ENCODE data around the gene OTUB2.

Gene OTUB2

GRCh38 chr14:94026173-94026888 is at the start of gene OTUB2:
Gene OTUB2, plus strand, starts transcription at chr14:94026340. Its CDS starts 198 bp downstream, at chr14:94026538.
- H2AFZ ChIP-seq (ENCODE audit: low read length, unreplicated experiment) = peak within 1 kb of the TSS; percentile 86
- no peaks in the 10 kb centered on the region for H3K4me1 ChIP-seq (ENCODE audit: control insufficient read depth, insufficient read depth, low read length, unreplicated experiment)
- no peak within 1 kb of the TSS for H3K27ac ChIP-seq (ENCODE audit: low read depth, low read length)
- no peaks in the 10 kb centered on the region for H3K79me2 ChIP-seq (ENCODE audit: control insufficient read depth, insufficient read depth, low read length, unreplicated experiment)
- H3K4me3 ChIP-seq (ENCODE audit: low read depth, low read length) = peak within 1 kb of the TSS; percentile 79
- H3K27me3 ChIP-seq (ENCODE audit: insufficient read depth, low read length) = no peaks in the 10 kb centered on the region
- no peaks in the 10 kb centered on the region for H3K36me3 ChIP-seq (ENCODE audit: insufficient read depth, low read length)

DNA sequence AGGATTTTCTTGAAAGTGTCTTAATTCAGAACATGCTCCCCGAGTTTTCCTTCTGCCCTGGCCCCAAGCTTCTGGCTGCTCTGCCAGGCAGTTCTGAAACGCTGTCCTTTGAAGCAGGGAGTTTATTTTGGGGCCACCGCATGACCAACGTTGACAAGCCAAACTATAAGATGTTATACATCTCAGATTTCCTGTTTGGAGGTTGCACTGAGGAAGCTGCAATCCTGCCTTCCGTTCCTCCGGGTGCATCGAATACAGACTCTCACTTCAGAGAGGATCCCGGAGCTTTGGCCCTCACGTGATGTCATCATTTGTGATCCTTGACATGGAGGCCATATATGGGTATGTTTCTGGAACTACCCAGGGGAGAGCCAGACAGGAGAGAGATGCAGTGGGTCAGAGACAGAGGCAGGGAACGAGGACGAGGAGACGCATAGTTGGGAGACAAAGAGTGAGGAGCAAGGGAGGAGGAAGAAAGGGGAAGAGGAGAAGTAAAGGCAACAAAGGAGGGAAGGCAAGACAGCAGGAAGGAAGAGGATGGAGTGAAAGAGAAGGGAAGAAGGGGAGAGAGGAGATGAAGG is 49.6 kb upstream of the OTUB2 start, which contains the start of gene ASB2:
TSS of gene ASB2 (minus strand) at position 94 of the 581 bp plus-strand sequence. CDS start 12,031 bp downstream, outside the sequence.
- no peaks in the 10 kb centered on the region for H3K79me2 ChIP-seq (ENCODE audit: control insufficient read depth, insufficient read depth, low read length, unreplicated experiment)
- H3K27ac ChIP-seq (ENCODE audit: low read depth, low read length) = no peak within 1 kb of the TSS
- H3K36me3 ChIP-seq (ENCODE audit: insufficient read depth, low read length) = no peaks in the 10 kb centered on the region
- H3K4me1 ChIP-seq (ENCODE audit: control insufficient read depth, insufficient read depth, low read length, unreplicated experiment) = peaks cover 9% of the 10 kb centered on the region
- H3K27me3 ChIP-seq (ENCODE audit: insufficient read depth, low read length) = peaks cover 6% of the 10 kb centered on the region; the same call in 1 of the 2 replicates
- peak within 1 kb of the TSS; percentile 51 for H3K4me3 ChIP-seq (ENCODE audit: low read depth, low read length)
- no peak within 1 kb of the TSS for H2AFZ ChIP-seq (ENCODE audit: low read length, unreplicated experiment)

DNA sequence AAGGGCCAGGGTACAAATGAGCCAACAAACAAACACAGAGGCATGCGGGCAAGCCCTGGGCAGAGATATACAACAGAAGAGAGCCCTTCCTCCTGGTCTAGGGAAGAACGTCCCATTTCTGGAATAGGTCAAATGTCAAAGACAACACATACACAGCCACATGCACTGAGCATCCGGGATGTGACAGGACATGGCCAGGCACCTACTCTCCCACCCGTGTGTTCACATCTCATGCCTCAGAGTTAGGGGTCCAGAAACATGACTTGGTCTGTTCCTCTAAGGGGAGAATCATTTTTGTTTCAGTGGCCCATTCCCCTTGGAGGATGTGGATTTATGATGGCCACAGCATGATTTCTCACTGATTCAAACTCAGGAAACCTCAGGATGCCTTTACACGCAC is 49.0 kb upstream of the OTUB2 start:
- Histone ChIP-seq H3K79me2 (ENCODE audit: control insufficient read depth, insufficient read depth, low read length, unreplicated experiment) (no peaks in the 10 kb centered on the region), H3K4me1 (ENCODE audit: control insufficient read depth, insufficient read depth, low read length, unreplicated experiment) (peaks cover 9% of the 10 kb centered on the region), H2AFZ (ENCODE audit: low read length, unreplicated experiment) (no peak overlapping the region), H3K27me3 (ENCODE audit: insufficient read depth, low read length) (peaks cover 6% of the 10 kb centered on the region; the same call in 1 of the 2 replicates), H3K36me3 (ENCODE audit: insufficient read depth, low read length) (no peaks in the 10 kb centered on the region), H3K4me3 (ENCODE audit: low read depth, low read length) (no peak overlapping the region), H3K27ac (ENCODE audit: low read depth, low read length) (no peak overlapping the region)

- Histone ChIP-seq H3K27ac (ENCODE audit: low read depth, low read length) (no peak overlapping the region), H2AFZ (ENCODE audit: low read length, unreplicated experiment) (no peak overlapping the region), H3K27me3 (ENCODE audit: insufficient read depth, low read length) (peaks cover 6% of the 10 kb centered on the region; the same call in 1 of the 2 replicates), H3K4me3 (ENCODE audit: low read depth, low read length) (no peak overlapping the region), H3K4me1 (ENCODE audit: control insufficient read depth, insufficient read depth, low read length, unreplicated experiment) (peaks cover 9% of the 10 kb centered on the region), H3K36me3 (ENCODE audit: insufficient read depth, low read length) (no peaks in the 10 kb centered on the region), H3K79me2 (ENCODE audit: control insufficient read depth, insufficient read depth, low read length, unreplicated experiment) (no peaks in the 10 kb centered on the region)
Observed at GRCh38 chr14:93977790-93978581, 48.2 kb upstream of the OTUB2 start.

DNA sequence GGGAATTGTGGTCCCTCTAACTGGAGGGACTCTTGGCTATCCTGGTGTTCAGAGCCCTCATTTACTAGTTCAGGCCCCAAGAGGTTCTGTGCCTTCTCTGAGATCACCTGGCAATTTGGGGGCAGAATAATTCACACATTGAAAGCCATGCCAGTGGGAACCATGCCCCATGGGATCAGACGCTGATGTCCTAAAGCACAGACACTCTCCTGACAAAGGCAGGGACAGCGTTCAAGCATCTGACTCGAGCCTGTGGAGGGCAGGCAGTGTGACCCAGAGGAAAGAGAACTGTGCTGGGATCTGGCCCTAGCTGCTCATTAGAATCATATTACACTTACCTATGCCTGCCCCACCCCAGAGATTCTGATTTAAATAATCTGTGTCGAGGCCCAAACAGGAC is 47.4 kb upstream of the OTUB2 start:
- Histone ChIP-seq H3K36me3 (ENCODE audit: insufficient read depth, low read length) (no peaks in the 10 kb centered on the region), H2AFZ (ENCODE audit: low read length, unreplicated experiment) (no peak overlapping the region), H3K27ac (ENCODE audit: low read depth, low read length) (no peak overlapping the region), H3K4me3 (ENCODE audit: low read depth, low read length) (no peak overlapping the region), H3K79me2 (ENCODE audit: control insufficient read depth, insufficient read depth, low read length, unreplicated experiment) (no peaks in the 10 kb centered on the region), H3K27me3 (ENCODE audit: insufficient read depth, low read length) (peaks cover 6% of the 10 kb centered on the region; the same call in 1 of the 2 replicates), H3K4me1 (ENCODE audit: control insufficient read depth, insufficient read depth, low read length, unreplicated experiment) (peaks cover 9% of the 10 kb centered on the region)

DNA sequence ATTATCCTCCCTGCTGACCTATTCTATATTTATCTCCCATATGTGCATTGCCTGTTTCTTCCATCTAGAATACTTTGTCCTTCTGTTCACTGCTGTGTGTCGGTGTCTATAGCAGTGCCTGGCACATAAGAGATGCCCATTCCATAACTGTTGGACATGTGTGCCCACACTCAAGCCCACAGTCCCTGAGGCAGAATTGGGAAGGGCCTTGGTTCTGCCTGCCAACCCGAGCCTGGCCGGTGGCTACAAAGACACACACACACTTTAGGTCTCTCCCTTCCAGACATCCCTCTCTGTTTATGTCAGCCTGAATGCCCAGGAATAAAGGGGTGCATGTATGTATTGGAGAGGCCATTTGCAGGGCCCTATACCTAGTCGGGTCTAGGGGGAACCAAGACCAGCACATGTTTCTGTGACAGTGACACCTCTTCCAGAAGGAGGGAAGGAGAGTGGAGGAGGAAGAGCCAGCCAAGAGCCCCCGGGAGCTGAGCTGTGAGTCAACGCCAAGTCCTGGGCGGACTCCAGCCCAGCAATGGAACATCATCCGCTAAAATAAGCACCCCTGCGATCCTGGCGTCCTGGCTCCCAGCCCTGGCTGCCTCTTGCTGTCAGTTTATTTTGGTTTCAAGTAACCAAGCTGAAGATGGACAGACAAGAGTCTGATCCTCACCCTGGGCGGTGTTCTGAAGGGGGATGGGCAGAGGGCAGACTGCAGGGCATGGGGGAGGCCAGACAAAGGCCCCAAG is 45.5 kb upstream of the OTUB2 start:
- no peak overlapping the region for H3K27ac ChIP-seq (ENCODE audit: low read depth, low read length)
- H3K4me3 ChIP-seq (ENCODE audit: low read depth, low read length) = no peak overlapping the region
- peaks cover 6% of the 10 kb centered on the region; the same call in 1 of the 2 replicates for H3K27me3 ChIP-seq (ENCODE audit: insufficient read depth, low read length)
- no peaks in the 10 kb centered on the region for H3K79me2 ChIP-seq (ENCODE audit: control insufficient read depth, insufficient read depth, low read length, unreplicated experiment)
- no peaks in the 10 kb centered on the region for H3K36me3 ChIP-seq (ENCODE audit: insufficient read depth, low read length)
- H2AFZ ChIP-seq (ENCODE audit: low read length, unreplicated experiment) = no peak overlapping the region
- peaks cover 15% of the 10 kb centered on the region for H3K4me1 ChIP-seq (ENCODE audit: control insufficient read depth, insufficient read depth, low read length, unreplicated experiment)

DNA sequence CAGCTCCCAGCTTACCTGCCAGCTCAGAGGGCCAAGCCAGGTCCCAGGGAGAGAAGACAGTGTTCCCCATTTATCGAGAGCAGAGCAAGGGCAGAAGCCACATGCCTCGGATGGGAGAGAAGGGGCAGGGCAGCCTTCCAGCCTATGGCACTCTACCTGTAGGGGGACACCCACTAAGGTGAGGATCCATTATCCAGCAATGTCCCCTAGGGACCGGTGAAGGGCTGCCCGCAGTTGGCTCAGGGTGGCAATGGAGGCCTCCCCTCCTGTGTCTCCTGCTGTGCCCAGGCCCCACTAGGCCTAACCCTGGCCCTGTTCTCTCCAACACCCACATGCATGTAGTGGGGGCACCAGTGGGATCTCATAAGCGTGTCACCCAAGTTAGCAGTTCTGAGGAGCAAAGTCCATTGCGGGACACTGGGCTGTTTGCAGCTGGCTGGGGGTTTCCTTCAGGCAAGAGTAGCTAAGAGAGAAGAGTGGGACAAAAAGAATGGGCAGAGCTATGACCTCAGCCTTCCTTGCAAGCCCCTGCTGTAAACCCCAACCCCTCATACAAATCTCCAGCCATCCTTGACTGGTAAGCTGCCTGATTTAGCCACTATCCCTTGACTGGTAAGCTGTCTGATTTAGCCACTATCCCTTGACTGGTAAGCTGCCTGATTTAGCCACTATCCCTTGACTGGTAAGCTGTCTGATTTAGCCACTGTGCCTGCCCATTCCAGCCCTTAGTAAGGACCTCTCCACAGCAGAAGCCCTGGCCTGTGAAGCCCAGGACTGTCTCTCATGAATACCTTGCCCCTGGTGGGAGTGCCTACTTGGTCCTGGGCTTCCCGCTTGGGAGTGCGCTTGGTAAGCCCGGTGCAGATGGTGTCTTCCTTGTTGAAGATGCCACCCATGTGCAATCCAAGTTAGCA is 44.6 kb upstream of the OTUB2 start:
- no peaks in the 10 kb centered on the region for H3K27me3 ChIP-seq (ENCODE audit: insufficient read depth, low read length)
- no peaks in the 10 kb centered on the region for H3K79me2 ChIP-seq (ENCODE audit: control insufficient read depth, insufficient read depth, low read length, unreplicated experiment)
- H3K4me1 ChIP-seq (ENCODE audit: control insufficient read depth, insufficient read depth, low read length, unreplicated experiment) = peaks cover 15% of the 10 kb centered on the region
- H2AFZ ChIP-seq (ENCODE audit: low read length, unreplicated experiment) = no peak overlapping the region
- no peak overlapping the region for H3K4me3 ChIP-seq (ENCODE audit: low read depth, low read length)
- no peak overlapping the region for H3K27ac ChIP-seq (ENCODE audit: low read depth, low read length)
- no peaks in the 10 kb centered on the region for H3K36me3 ChIP-seq (ENCODE audit: insufficient read depth, low read length)

DNA sequence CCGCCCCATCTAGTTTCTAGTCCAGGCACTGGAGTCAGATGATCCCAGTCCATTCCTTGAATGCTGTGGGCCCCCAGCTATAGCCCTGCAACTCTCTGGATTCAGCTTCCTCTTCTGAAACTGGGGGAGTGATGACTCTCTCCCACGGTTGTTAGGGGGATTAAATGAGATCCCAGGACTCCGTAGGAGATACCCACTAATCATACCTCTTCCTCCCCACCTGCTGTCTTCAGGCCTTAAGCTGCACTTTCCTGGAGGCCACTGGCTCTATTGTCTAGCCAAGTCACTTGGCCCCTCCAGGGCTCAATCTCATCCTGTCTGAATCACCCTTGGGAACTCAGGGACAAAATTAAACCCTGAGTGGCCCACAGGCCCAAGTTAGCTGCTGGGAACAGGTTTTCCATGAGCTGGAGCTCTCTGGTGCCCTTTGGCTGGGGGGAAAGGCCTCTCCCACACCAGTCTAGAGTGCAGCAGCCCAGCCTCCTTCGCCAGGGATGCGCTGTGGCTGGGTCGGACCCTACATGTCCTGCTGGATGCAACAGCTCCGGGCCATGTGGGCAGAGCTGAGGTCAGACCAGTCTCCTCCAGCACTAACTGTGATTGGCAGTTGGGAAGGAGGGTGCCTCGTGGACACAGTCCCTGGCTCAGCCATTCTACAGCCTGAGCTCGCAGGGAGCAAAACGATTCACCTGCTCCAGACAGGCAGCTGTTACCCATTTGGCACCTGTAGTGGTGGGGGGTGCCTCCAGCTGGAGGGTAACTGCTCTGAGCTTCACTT is 43.7 kb upstream of the OTUB2 start:
- no peak overlapping the region for H2AFZ ChIP-seq (ENCODE audit: low read length, unreplicated experiment)

GRCh38 chr14:93984070-93984469 is 42.1 kb upstream of the OTUB2 start:
- no peaks in the 10 kb centered on the region for H3K27me3 ChIP-seq (ENCODE audit: insufficient read depth, low read length)
- H3K4me3 ChIP-seq (ENCODE audit: low read depth, low read length) = no peak overlapping the region
- no peaks in the 10 kb centered on the region for H3K36me3 ChIP-seq (ENCODE audit: insufficient read depth, low read length)
- H3K4me1 ChIP-seq (ENCODE audit: control insufficient read depth, insufficient read depth, low read length, unreplicated experiment) = peaks cover 15% of the 10 kb centered on the region
- H3K27ac ChIP-seq (ENCODE audit: low read depth, low read length) = no peak overlapping the region
- no peaks in the 10 kb centered on the region for H3K79me2 ChIP-seq (ENCODE audit: control insufficient read depth, insufficient read depth, low read length, unreplicated experiment)
- no peak overlapping the region for H2AFZ ChIP-seq (ENCODE audit: low read length, unreplicated experiment)

More for the DNA sequence above, 43.7 kb upstream of the OTUB2 start:
- Histone ChIP-seq H3K27ac (ENCODE audit: low read depth, low read length) (no peak overlapping the region), H3K79me2 (ENCODE audit: control insufficient read depth, insufficient read depth, low read length, unreplicated experiment) (no peaks in the 10 kb centered on the region), H3K4me3 (ENCODE audit: low read depth, low read length) (no peak overlapping the region), H3K36me3 (ENCODE audit: insufficient read depth, low read length) (no peaks in the 10 kb centered on the region), H3K27me3 (ENCODE audit: insufficient read depth, low read length) (no peaks in the 10 kb centered on the region), H3K4me1 (ENCODE audit: control insufficient read depth, insufficient read depth, low read length, unreplicated experiment) (peaks cover 15% of the 10 kb centered on the region)
